NCI-H524 (cell line): ENCODE measurements around the gene HSPBP1.

Experiments used
- DNase-seq, 2 experiments: peaks; one replicate each; lab custom pipeline; 2025; lab: John Stamatoyannopoulos, UW

The HSPBP1 gene

GRCh38 chr19:55255618-55256423, 24.1 kb downstream of the HSPBP1 start:
- no peak for DNase-seq

- DNase-seq = no peak
Measured at GRCh38 chr19:55254625-55254977, 25.3 kb downstream of the HSPBP1 start.

- DNase-seq = no peak
Measured at GRCh38 chr19:55253842-55254624, 25.9 kb downstream of the HSPBP1 start.

GRCh38 chr19:55252760-55253663, 26.9 kb downstream of the HSPBP1 start:
- no peak for DNase-seq

- no peak for DNase-seq
Measured at GRCh38 chr19:55251341-55252081, 28.4 kb downstream of the HSPBP1 start.

- no peak for DNase-seq
Measured at GRCh38 chr19:55250262-55251036, 29.5 kb downstream of the HSPBP1 start.

- DNase-seq = no peak
Measured at GRCh38 chr19:55249841-55250240, 30.1 kb downstream of the HSPBP1 start.

- no peak for DNase-seq
Measured at GRCh38 chr19:55248704-55249103, 31.2 kb downstream of the HSPBP1 start.

- DNase-seq = no peak
Measured at GRCh38 chr19:55248166-55248675, 31.7 kb downstream of the HSPBP1 start.

- no peak for DNase-seq
Measured at GRCh38 chr19:55247621-55248099, 32.2 kb downstream of the HSPBP1 start.

- DNase-seq = no peak
Measured at GRCh38 chr19:55246462-55247451, 33.2 kb downstream of the HSPBP1 start.

- DNase-seq = no peak
Measured at GRCh38 chr19:55245236-55245904, 34.5 kb downstream of the HSPBP1 start.

- no peak for DNase-seq
Measured at GRCh38 chr19:55244004-55244680, 35.8 kb downstream of the HSPBP1 start.

- no peak for DNase-seq
Measured at GRCh38 chr19:55242517-55242916, 37.4 kb downstream of the HSPBP1 start.

GRCh38 chr19:55241935-55242464, 37.9 kb downstream of the HSPBP1 start:
- no peak for DNase-seq

GRCh38 chr19:55241143-55241934, 38.6 kb downstream of the HSPBP1 start:
- DNase-seq = no peak

GRCh38 chr19:55240713-55241020, 39.2 kb downstream of the HSPBP1 start:
- no peak for DNase-seq
